ENCODE results near the gene TMEM62. TPM values are rescaled to one million over a fixed set of nuclear protein-coding genes. Genes with fewer than 3 reads are reported as not detected.

The TMEM62 gene
- total and polyA plus RNA-seq, 2 of the 8 experiments (the other 6 are each of a cell fraction or from before 2014, with no cell fraction given): 2.0 to 4.0 TPM

DNA sequence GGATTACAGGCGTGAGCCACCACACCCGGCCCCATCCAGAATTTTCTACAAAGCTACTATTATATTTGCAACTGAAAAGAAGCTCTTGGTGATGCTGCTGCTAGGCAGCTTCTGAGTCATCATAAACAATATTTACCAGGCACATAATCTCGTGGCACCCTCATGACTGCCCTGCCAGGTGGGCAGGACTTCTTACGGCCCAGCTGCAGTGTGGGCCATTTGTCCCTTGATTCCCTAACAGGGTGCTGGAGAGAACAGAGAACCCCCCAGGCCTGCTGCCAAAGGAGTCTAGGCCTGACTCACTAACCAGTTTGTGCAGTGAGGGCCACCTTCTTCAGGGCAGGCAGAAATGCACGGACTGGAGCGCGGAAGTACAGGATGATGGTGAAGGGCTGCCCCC, 82.6 kb downstream of the TMEM62 start:
- Histone ChIP-seq H3K79me1 (ENCODE audit: low read depth, low read length) (no peaks in the 10 kb centered on the region; the same call in 1 of the 2 replicates), H3K18ac (ENCODE audit: extremely low read depth, low read length) (no peak overlapping the region), H4K91ac (replicated peaks; ENCODE audit: insufficient read length, low read length) (no peak overlapping the region)
- no peak for TF ChIP-seq E2F6 (IDR thresholded peaks at IDR 0.05)
- no peak for TF ChIP-seq RNF2 (IDR thresholded peaks at IDR 0.05; ENCODE audit: borderline replicate concordance, low read depth, low read length, missing control alignments, poor library complexity, severe bottlenecking)
- no peak for TF ChIP-seq GABPA (IDR thresholded peaks at IDR 0.05; ENCODE audit: borderline replicate concordance, insufficient read depth, low read length)
- no peak for TF ChIP-seq YY1 (IDR thresholded peaks at IDR 0.05; ENCODE audit: low read depth, low read length)
- TF ChIP-seq TAF1 (IDR thresholded peaks at IDR 0.05; ENCODE audit: low read depth, low read length): no peak
- no peak for TF ChIP-seq EGR1 (IDR thresholded peaks at IDR 0.05; ENCODE audit: borderline replicate concordance, low read depth, low read length)
- TF ChIP-seq, protein P1, sequence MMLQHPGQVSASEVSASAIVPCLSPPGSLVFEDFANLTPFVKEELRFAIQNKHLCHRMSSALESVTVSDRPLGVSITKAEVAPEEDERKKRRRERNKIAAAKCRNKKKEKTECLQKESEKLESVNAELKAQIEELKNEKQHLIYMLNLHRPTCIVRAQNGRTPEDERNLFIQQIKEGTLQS (IDR thresholded peaks at IDR 0.05; ENCODE audit: insufficient read depth, low read depth, low read length): no peak
- no peak for TF ChIP-seq CBX5 (IDR thresholded peaks at IDR 0.05; ENCODE audit: low read depth, low read length)
- TF ChIP-seq, protein P2, sequence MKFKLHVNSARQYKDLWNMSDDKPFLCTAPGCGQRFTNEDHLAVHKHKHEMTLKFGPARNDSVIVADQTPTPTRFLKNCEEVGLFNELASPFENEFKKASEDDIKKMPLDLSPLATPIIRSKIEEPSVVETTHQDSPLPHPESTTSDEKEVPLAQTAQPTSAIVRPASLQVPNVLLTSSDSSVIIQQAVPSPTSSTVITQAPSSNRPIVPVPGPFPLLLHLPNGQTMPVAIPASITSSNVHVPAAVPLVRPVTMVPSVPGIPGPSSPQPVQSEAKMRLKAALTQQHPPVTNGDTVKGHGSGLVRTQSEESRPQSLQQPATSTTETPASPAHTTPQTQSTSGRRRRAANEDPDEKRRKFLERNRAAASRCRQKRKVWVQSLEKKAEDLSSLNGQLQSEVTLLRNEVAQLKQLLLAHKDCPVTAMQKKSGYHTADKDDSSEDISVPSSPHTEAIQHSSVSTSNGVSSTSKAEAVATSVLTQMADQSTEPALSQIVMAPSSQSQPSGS (IDR thresholded peaks at IDR 0.05; ENCODE audit: low read length): no peak
- no peak for TF ChIP-seq POU5F1 (IDR thresholded peaks at IDR 0.05; ENCODE audit: low read depth, low read length)

More for the DNA sequence above, 82.6 kb downstream of the TMEM62 start:
- peaks cover 0 to 3% (median 1%) of the 10 kb centered on the region in 4 experiments; a peak in 3 of 7 replicates for H3K4me1 ChIP-seq (replicated peaks in 1 of 4; ENCODE audit: control insufficient read depth in 3 of 4, insufficient read depth in 4 of 4, low read length in 3 of 4)
- H3K4me3 ChIP-seq (ENCODE audit: extremely low read depth in 1 of 4, insufficient read depth in 2 of 4, low read depth in 3 of 4, low read length in 4 of 4): no peak overlapping the region
- FAIRE-seq (no peak), DNase-seq (ENCODE audit: low read depth in 1 of 2, low spot score in 2 of 2) (no peak)
- no peak overlapping the region for H2AK5ac ChIP-seq (ENCODE audit: low read depth, low read length)
- H3K27ac ChIP-seq (ENCODE audit: low read depth, low read length): no peak overlapping the region
- H4K5ac ChIP-seq (ENCODE audit: insufficient read length, low read depth, low read length): no peak overlapping the region
- H3K79me2 ChIP-seq (ENCODE audit: control insufficient read depth in 1 of 2, insufficient read depth in 2 of 2, low read length in 2 of 2): no peaks in the 10 kb centered on the region
- no peak overlapping the region for H4K8ac ChIP-seq (ENCODE audit: extremely low read depth, insufficient read depth, low read length)
- 91% methylated on average over 7 of the region's 7 CpGs; no CpG with 5 or more reads in 1 of the 2 experiments for WGBS, 2 experiments (ENCODE audit: extremely low coverage in 1 of 2, insufficient coverage in 1 of 2, insufficient read length in 1 of 2, insufficient replicate concordance in 2 of 2, low coverage in 1 of 2, low lambda C conversion rate in 2 of 2, missing lambda C conversion rate in 1 of 2)
- H2BK20ac ChIP-seq (ENCODE audit: low read length): no peak overlapping the region
- no peak overlapping the region for H2AFZ ChIP-seq (ENCODE audit: low read length)
- no peaks in the 10 kb centered on the region for H3K36me3 ChIP-seq (ENCODE audit: control insufficient read depth in 2 of 4, insufficient read depth in 4 of 4, low read length in 3 of 4)
- H3K4me2 ChIP-seq (ENCODE audit: insufficient read depth in 1 of 2, low read depth in 2 of 2, low read length in 2 of 2): no peak overlapping the region
- H3K56ac ChIP-seq (replicated peaks; ENCODE audit: insufficient read length, low read depth, low read length): no peak overlapping the region
- H2BK120ac ChIP-seq (replicated peaks; ENCODE audit: low read depth, low read length): no peak overlapping the region
- no peak overlapping the region for H2BK12ac ChIP-seq (ENCODE audit: low read depth, low read length)
- no peak overlapping the region for H3K9ac ChIP-seq (replicated peaks in 1 of 4; ENCODE audit: extremely low read depth in 1 of 4, low read depth in 3 of 4, low read length in 3 of 4)
- no peak overlapping the region for H2BK5ac ChIP-seq (ENCODE audit: low read depth, low read length)
- H3K23ac ChIP-seq (ENCODE audit: insufficient read length): no peak overlapping the region
- H4K20me1 ChIP-seq (replicated peaks in 1 of 2; ENCODE audit: control insufficient read depth in 1 of 2, insufficient read depth in 2 of 2, low read length in 2 of 2): no peaks in the 10 kb centered on the region
- H2BK15ac ChIP-seq (ENCODE audit: low read length): no peak overlapping the region
- peaks cover 0 to 2% (median 0%) of the 10 kb centered on the region in 4 experiments; a peak in 2 of 7 replicates for H3K27me3 ChIP-seq (replicated peaks in 1 of 4; ENCODE audit: control insufficient read depth in 3 of 4, extremely low read depth in 1 of 4, insufficient read depth in 3 of 4, low read length in 3 of 4)
- H3K9me3 ChIP-seq (ENCODE audit: insufficient read depth in 2 of 2, low read depth in 1 of 2, low read length in 1 of 2): no peaks in the 10 kb centered on the region
- POLR2A ChIA-PET (ENCODE audit: partially characterized antibody): interaction anchor here (0.9 to 1.1 kb wide), 2 partner anchors 10 to 17 kb away, joined by 3 read pairs; no protein-coding TSS in a partner anchor
- H3K14ac ChIP-seq (ENCODE audit: insufficient read length): no peak overlapping the region
- CTCF ChIA-PET (ENCODE audit: partially characterized antibody): interaction anchor here (1.4 to 8.7 kb wide), 6 partner anchors 10 to 69 kb away, joined by 4 to 65 read pairs (median 10); no protein-coding TSS in a partner anchor
- peaks cover 1% of the 10 kb centered on the region; the same call in 1 of the 2 replicates for H3K23me2 ChIP-seq (ENCODE audit: low read depth, low read length)
- no peak overlapping the region for H3K4ac ChIP-seq (replicated peaks; ENCODE audit: insufficient read length, low read depth, low read length)
